ENCODE measurements around the gene ZNF221. TPM values are rescaled to one million over a fixed set of nuclear protein-coding genes. Genes with fewer than 3 reads are reported as not detected.

Gene ZNF221
- total and polyA plus RNA-seq, 9 of the 15 experiments (the other 6 are each of a cell fraction or from before 2014, with no cell fraction given), result 0.32 to 1.4 (median 0.45) TPM

DNA sequence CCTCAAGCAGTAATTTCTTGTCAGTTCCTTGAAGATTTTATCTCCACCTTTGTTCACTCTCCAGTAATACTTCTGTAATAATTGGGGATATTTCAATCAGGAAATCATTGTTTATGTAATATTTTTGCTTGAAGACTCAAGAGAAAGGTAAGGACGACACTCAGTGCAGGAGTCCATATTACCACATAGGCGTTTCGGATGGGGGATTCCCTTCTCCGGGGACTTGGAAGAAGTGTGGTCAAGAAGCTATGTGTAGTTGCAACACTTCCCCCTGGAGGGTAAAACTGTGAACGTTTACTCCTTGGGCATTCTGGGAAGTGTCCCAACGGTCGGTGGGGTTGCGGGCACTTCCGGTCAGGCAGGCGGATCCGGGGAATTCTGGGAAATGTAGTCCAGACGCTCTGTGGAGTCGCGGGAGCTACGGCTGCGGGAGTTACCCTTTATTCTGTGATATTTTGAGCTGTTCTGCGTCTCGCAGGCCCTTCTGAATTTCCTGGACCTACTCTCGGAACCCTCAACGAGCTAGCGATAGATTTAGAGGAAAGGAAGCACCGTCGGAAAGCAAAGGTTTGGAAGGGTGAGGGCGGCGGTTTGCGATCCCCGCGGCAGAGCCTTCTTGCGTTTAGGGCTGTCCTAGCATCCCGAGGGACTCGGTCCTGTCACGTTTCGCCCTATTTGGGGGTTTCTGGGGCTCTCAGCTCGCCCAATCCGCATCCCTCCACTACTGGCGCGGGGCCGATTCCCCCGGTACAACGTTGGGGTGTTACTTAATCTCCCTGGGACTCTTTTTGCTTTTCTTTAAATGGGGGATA lies at the start of gene ZNF221 (continued):
- TF ChIP-seq FOS (IDR thresholded peaks at IDR 0.05; ENCODE audit: extremely low read depth, insufficient read length) (no peak), NCOR1 (IDR thresholded peaks at IDR 0.05) (0 out of 2 replicates have a peak, but pooled peaks have one; percentile 15), MED1 (CRISPR knock-in tag; IDR thresholded peaks at IDR 0.05; ENCODE audit: borderline replicate concordance) (no peak), PTRF (tag; IDR thresholded peaks at IDR 0.05) (no peak), CBFA2T2 (conservative IDR thresholded peaks at IDR 0.05) (no peak), RFX7 (CRISPR knock-in tag; IDR thresholded peaks at IDR 0.05) (no peak), FOXP4 (CRISPR knock-in tag; IDR thresholded peaks at IDR 0.05; ENCODE audit: borderline replicate concordance) (no peak), ELF2 (CRISPR knock-in tag; IDR thresholded peaks at IDR 0.05) (no peak), ZBED1 (IDR thresholded peaks at IDR 0.05) (no peak), ZNF3 (CRISPR knock-in tag; IDR thresholded peaks at IDR 0.05) (no peak), PYGO2 (tag; IDR thresholded peaks at IDR 0.05) (no peak), ELK3 (CRISPR knock-in tag; IDR thresholded peaks at IDR 0.05) (no peak), ATF1 (CRISPR knock-in tag; IDR thresholded peaks at IDR 0.05) (no peak), ATF1 (tag; IDR thresholded peaks at IDR 0.05) (peak; percentile 79)
- TF ChIP-seq, protein P1, sequence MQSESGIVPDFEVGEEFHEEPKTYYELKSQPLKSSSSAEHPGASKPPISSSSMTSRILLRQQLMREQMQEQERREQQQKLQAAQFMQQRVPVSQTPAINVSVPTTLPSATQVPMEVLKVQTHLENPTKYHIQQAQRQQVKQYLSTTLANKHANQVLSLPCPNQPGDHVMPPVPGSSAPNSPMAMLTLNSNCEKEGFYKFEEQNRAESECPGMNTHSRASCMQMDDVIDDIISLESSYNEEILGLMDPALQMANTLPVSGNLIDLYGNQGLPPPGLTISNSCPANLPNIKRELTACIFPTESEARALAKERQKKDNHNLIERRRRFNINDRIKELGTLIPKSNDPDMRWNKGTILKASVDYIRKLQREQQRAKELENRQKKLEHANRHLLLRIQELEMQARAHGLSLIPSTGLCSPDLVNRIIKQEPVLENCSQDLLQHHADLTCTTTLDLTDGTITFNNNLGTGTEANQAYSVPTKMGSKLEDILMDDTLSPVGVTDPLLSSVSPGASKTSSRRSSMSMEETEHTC (IDR thresholded peaks at IDR 0.05), result no peak
- TF ChIP-seq, protein P2, sequence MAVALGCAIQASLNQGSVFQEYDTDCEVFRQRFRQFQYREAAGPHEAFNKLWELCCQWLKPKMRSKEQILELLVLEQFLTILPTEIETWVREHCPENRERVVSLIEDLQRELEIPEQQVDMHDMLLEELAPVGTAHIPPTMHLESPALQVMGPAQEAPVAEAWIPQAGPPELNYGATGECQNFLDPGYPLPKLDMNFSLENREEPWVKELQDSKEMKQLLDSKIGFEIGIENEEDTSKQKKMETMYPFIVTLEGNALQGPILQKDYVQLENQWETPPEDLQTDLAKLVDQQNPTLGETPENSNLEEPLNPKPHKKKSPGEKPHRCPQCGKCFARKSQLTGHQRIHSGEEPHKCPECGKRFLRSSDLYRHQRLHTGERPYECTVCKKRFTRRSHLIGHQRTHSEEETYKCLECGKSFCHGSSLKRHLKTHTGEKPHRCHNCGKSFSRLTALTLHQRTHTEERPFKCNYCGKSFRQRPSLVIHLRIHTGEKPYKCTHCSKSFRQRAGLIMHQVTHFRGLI (CRISPR knock-in tag; IDR thresholded peaks at IDR 0.05), result no peak
- TF ChIP-seq, protein P3, sequence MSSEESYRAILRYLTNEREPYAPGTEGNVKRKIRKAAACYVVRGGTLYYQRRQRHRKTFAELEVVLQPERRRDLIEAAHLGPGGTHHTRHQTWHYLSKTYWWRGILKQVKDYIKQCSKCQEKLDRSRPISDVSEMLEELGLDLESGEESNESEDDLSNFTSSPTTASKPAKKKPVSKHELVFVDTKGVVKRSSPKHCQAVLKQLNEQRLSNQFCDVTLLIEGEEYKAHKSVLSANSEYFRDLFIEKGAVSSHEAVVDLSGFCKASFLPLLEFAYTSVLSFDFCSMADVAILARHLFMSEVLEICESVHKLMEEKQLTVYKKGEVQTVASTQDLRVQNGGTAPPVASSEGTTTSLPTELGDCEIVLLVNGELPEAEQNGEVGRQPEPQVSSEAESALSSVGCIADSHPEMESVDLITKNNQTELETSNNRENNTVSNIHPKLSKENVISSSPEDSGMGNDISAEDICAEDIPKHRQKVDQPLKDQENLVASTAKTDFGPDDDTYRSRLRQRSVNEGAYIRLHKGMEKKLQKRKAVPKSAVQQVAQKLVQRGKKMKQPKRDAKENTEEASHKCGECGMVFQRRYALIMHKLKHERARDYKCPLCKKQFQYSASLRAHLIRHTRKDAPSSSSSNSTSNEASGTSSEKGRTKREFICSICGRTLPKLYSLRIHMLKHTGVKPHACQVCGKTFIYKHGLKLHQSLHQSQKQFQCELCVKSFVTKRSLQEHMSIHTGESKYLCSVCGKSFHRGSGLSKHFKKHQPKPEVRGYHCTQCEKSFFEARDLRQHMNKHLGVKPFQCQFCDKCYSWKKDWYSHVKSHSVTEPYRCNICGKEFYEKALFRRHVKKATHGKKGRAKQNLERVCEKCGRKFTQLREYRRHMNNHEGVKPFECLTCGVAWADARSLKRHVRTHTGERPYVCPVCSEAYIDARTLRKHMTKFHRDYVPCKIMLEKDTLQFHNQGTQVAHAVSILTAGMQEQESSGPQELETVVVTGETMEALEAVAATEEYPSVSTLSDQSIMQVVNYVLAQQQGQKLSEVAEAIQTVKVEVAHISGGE (CRISPR knock-in tag; IDR thresholded peaks at IDR 0.05), result peak in 1 of 3 experiments; percentile 92; a peak in 2 of 6 replicates
